GM21576 (cell line): ENCODE results near the gene KRTAP9-1.
"Not testable (repeated sequence)": the region's sequence is repeated elsewhere in the genome, so short reads cannot be mapped to it uniquely, and the experiment has no call there.

Experiments used
- ATAC-seq: cut with Tn5 transposase; IDR thresholded peaks from one replicate; pipeline ENCODE4 v1.9.1; 2021; ENCODE audit warnings: mild to moderate bottlenecking, moderate library complexity; ENCODE audit not compliant: unreplicated experiment

KRTAP9-1 gene

GRCh38 chr17:41189837-41190318 lies at the start of gene KRTAP9-1:
TSS of gene KRTAP9-1 (plus strand) at chr17:41189887. CDS start at chr17:41189887, 0 bp downstream.
- not testable (repeated sequence) for ATAC-seq

GRCh38 chr17:41140360-41141131 lies 49.1 kb upstream of the KRTAP9-1 start, which contains the start of gene KRTAP4-6:
TSS of gene KRTAP4-6 (minus strand) at chr17:41140544. CDS start at chr17:41140487, 57 bp downstream.
- no peak for ATAC-seq

GRCh38 chr17:41141361-41141760 lies 48.3 kb upstream of the KRTAP9-1 start:
- ATAC-seq = no peak

GRCh38 chr17:41144846-41145245 lies 44.8 kb upstream of the KRTAP9-1 start:
- no peak for ATAC-seq

- ATAC-seq = no peak
Observed at GRCh38 chr17:41145261-41145660, 44.4 kb upstream of the KRTAP9-1 start.

GRCh38 chr17:41147531-41148204 lies 42.0 kb upstream of the KRTAP9-1 start:
- no peak for ATAC-seq

GRCh38 chr17:41148971-41149651 lies 40.6 kb upstream of the KRTAP9-1 start:
- not testable (repeated sequence) for ATAC-seq

GRCh38 chr17:41149652-41149985 lies 40.1 kb upstream of the KRTAP9-1 start, which contains the start of gene KRTAP4-5:
TSS of gene KRTAP4-5 (minus strand) at chr17:41149825. CDS start at chr17:41149767, 58 bp downstream.
- ATAC-seq = no peak

- no peak for ATAC-seq
Observed at GRCh38 chr17:41150026-41150425, 39.7 kb upstream of the KRTAP9-1 start.

GRCh38 chr17:41151525-41151924 lies 38.2 kb upstream of the KRTAP9-1 start:
- no peak for ATAC-seq

- no peak for ATAC-seq
Observed at GRCh38 chr17:41153856-41154255, 35.8 kb upstream of the KRTAP9-1 start.

- not testable (repeated sequence) for ATAC-seq
Observed at GRCh38 chr17:41160190-41160589, 29.5 kb upstream of the KRTAP9-1 start.

GRCh38 chr17:41160648-41161047 lies 29.0 kb upstream of the KRTAP9-1 start, which contains the start of gene KRTAP4-4:
TSS of gene KRTAP4-4 (minus strand) at chr17:41160748. CDS start at chr17:41160691, 57 bp downstream.
- ATAC-seq = no peak

- no peak for ATAC-seq
Observed at GRCh38 chr17:41163828-41164227, 25.9 kb upstream of the KRTAP9-1 start.

GRCh38 chr17:41167561-41167960 lies 22.1 kb upstream of the KRTAP9-1 start:
- ATAC-seq = no peak

GRCh38 chr17:41168121-41168520 lies 21.6 kb upstream of the KRTAP9-1 start, which contains the start of gene KRTAP4-3:
TSS of gene KRTAP4-3 (minus strand) at chr17:41168221. CDS start at chr17:41168172, 49 bp downstream.
- no peak for ATAC-seq

- no peak for ATAC-seq
Observed at GRCh38 chr17:41171886-41172285, 17.8 kb upstream of the KRTAP9-1 start.

GRCh38 chr17:41176744-41177387 lies 12.8 kb upstream of the KRTAP9-1 start:
- no peak for ATAC-seq

GRCh38 chr17:41177727-41178271 lies 11.9 kb upstream of the KRTAP9-1 start, which contains the start of gene KRTAP4-2:
TSS of gene KRTAP4-2 (minus strand) at chr17:41178221. CDS start at chr17:41178164, 57 bp downstream.
- no peak for ATAC-seq

- ATAC-seq = no peak
Observed at GRCh38 chr17:41178341-41178740, 11.3 kb upstream of the KRTAP9-1 start.
